Heart left ventricle (tissue), 16 donors: ENCODE measurements around the gene LRRC52. TPM values are rescaled to one million over a fixed set of nuclear protein-coding genes. Genes with fewer than 3 reads are reported as not detected.

Experiments used
- ATAC-seq, 4 donors: fragments of 200-7000 bp; cut with Tn5 transposase; one replicate each; pipeline ENCODE4 v1.9.1; 2020 to 2022; ENCODE audit warnings: moderate library complexity in 4 of 4, mild to moderate bottlenecking in 3 of 4, moderate number of reproducible peaks in 1 of 4
- DNase-seq, 5 donors: peaks; one replicate each; pipeline ENCODE4 v3.0.0-alpha.2; 2020
- H3K27ac ChIP-seq, 12 donors: fragments of 200-600 bp; sonication (generic) in 4 of 12; one replicate each; pipeline versions ENCODE4 v1.5.0 to v1.8.0; 2016 to 2022; ENCODE audit warnings: mild to moderate bottlenecking in 2 of 12
- H3K27me3 ChIP-seq, 9 donors: fragments of 200-600 bp; sonication (generic) in 2 of 9; one replicate each; pipeline versions ENCODE4 v1.5.1 to v1.8.0; 2016 to 2022; ENCODE audit warnings: mild to moderate bottlenecking in 3 of 9
- H3K36me3 ChIP-seq, 9 donors: fragments of 200-600 bp; sonication (generic) in 2 of 9; one replicate each; pipeline versions ENCODE4 v1.5.0 to v1.8.0; 2018 to 2022; ENCODE audit warnings: mild to moderate bottlenecking in 2 of 9
- H3K4me1 ChIP-seq, 12 donors: fragments of 200-600 bp; sonication (generic) in 4 of 12; one replicate each; pipeline versions ENCODE4 v1.5.0 to v1.8.0; 2016 to 2022; ENCODE audit warnings: mild to moderate bottlenecking in 3 of 12
- H3K4me3 ChIP-seq, 12 donors: fragments of 200-600 bp; sonication (generic) in 4 of 12; one replicate each; pipeline versions ENCODE4 v1.5.0 to v1.8.0; 2017 to 2022; ENCODE audit warnings: mild to moderate bottlenecking in 9 of 12, moderate library complexity in 4 of 12
- H3K9me3 ChIP-seq, 12 donors: fragments of 200-600 bp; sonication (generic) in 4 of 12; one replicate each; pipeline versions ENCODE4 v1.5.0 to v1.8.0; 2016 to 2022; ENCODE audit warnings: mild to moderate bottlenecking in 1 of 12
- CTCF ChIP-seq, 12 donors: fragments of 200-600 bp; sonication (generic) in 4 of 12; IDR thresholded peaks; one replicate each; pipeline versions ENCODE4 v1.5.0 to v1.8.0; 2018 to 2022; ENCODE audit warnings: antibody characterized with exemption in 12 of 12, mild to moderate bottlenecking in 5 of 12
- POLR2A ChIP-seq, 2 donors: fragments of 450-650 bp; IDR thresholded peaks; one replicate each; pipeline ENCODE4 v1.6.1; 2017; ENCODE audit warnings: antibody characterized with exemption in 2 of 2, mild to moderate bottlenecking in 2 of 2, moderate library complexity in 2 of 2
- WGBS, 4 donors: extraction: QIAGEN DNeasy Blood & Tissue Kit in 2 of 4; methylation state at CpG; one replicate each; pipeline versions ENCODE4 v1.1.5 to v1.1.7; 2013 to 2018; 5-methylcytosine and 5-hydroxymethylcytosine counted together
- intact Hi-C, 10 donors: fragments of 100-400 bp; cut with DNase I; formaldehyde crosslinking; loops; one replicate each; pipeline versions ENCODE4 v1.11.1 to v1.14.2; 2022
- long read RNA-seq, 3 donors: library from polyadenylated mRNA; unstranded; transcript quantifications; one replicate each; pipeline ENCODE4 v2.0.0, GENCODE V29; 2020 to 2021
- polyA plus RNA-seq, 2 donors: library from polyadenylated mRNA; stranded (reverse); fragments of 200-250 nt; gene quantifications; one replicate each; pipeline ENCODE4 v1.2.3, GENCODE V29; 2013
- total RNA-seq, 9 donors: library from RNA; depleted of rRNA in 2 of 9; stranded (reverse); fragments of >200 nt in 2 of 9; fragmentation: NEBNext Ultra II Directional in 3 of 9; extraction: Animal tissue kit (Norgen Biotek cat#: 25700) in 3 of 9; gene quantifications; one replicate each; pipeline versions ENCODE4 v1.1.0 to v1.2.4, GENCODE V29; 2016 to 2023
- donor health status: ischemic (EF 13 %, LVEDD 7.1; RV severe dilation, severe dysfunction).
- donor health status: healthy with polysubstance abuse.
- donor health status: DM: no; HTN: yes; CAD: no.
- donor health status: DM: no; HTN: no; CAD: no.
- donor health status: ischemic (EF 25% LVEDD 6.9; RV normal size, moderate dysfunction).
- donor health status: ischemic (EF 25% LVEDD 5.7; RV mildly dilated, moderate dysfunction).
- donor health status: healthy.
- donor health status: DM: yes; HTN: yes; CAD: no.
- donor health status: ischemic (EF 35%, LVEDD 5.7; RV mildly dilated, moderate dysfunction).
- donor health status: nonischemic (EF 11% LVEDD 7.7; RV severe dilation, severe dysfunction).
- donor health status: DM: yes; HTN: yes; CAD: no.
- donor health status: PGD.
- donor health status: ischemic (EF 29% LVEDD 5.4; RV normal size, mild dysfunction).
- donor health status: nonischemic (EF 23%, LVEDD 6.1; RV moderate dilation, normal function).

LRRC52 gene
- total RNA-seq (1 to 10 TPM in 1 of 9 donors, under 1 TPM in 4, not detected in 4; 0.17 to 1.0 (median 0.44) TPM), polyA plus RNA-seq (under 1 TPM; 0.12 to 0.15 TPM)
- long read RNA-seq, donor 1 = 0 reads
- long read RNA-seq, donor 2, partial matches to known transcripts = 0 of 1 reads
- long read RNA-seq, donor 2, other reads (novel, unspliced or antisense) = 1 of 1 reads
- long read RNA-seq, donor 3 = 0 reads

- ATAC-seq (peak; percentile 87 to 92 (median 90)), DNase-seq (peak; percentile 79 to 93 (median 87))
- peak within 1 kb of the TSS in 10 of 12 donors; percentile 13 to 80 (median 68) for H3K27ac ChIP-seq
- intact Hi-C loops = loop anchor here in 5 of 10 donors (5.0 to 10.0 kb wide), 4 partner anchors 56 to 136 kb away; no protein-coding TSS in a partner anchor
- peaks cover 0 to 48% (median 22%) of the 10 kb centered on the region in 12 donors for H3K4me1 ChIP-seq
- no peaks in the 10 kb centered on the region for H3K9me3 ChIP-seq
- no peaks in the 10 kb centered on the region for H3K36me3 ChIP-seq
- peak within 1 kb of the TSS in 1 of 12 donors; percentile 6 for H3K4me3 ChIP-seq
- peaks cover 0 to 5% (median 0%) of the 10 kb centered on the region in 9 donors for H3K27me3 ChIP-seq
- WGBS, 4 donors = 9 to 15% (median 11%) methylated on average over 11 to 12 of the region's 12 CpGs
- TF ChIP-seq POLR2A (IDR thresholded peaks at IDR 0.05) = no peak
- TF ChIP-seq CTCF (IDR thresholded peaks at IDR 0.05) = peak in 4 of 12 donors; percentile 35 to 60 (median 43)
Observed at GRCh38 chr1:165543532-165544438, at the start of gene LRRC52. LRRC52 (plus strand) TSS chr1:165544000; CDS start chr1:165544297, 297 bp downstream.

- Histone ChIP-seq H3K27ac (no peak overlapping the region), H3K27me3 (no peaks in the 10 kb centered on the region), H3K4me1 (peaks cover 0 to 22% (median 5%) of the 10 kb centered on the region in 12 donors), H3K9me3 (no peaks in the 10 kb centered on the region), H3K4me3 (no peak overlapping the region), H3K36me3 (no peaks in the 10 kb centered on the region)
- DNase-seq = no peak
- intact Hi-C loops = loop anchor here in 2 of 10 donors (5.0 kb wide), 3 partner anchors 48 to 88 kb away; partner anchors contain the start of gene RXRG (in 1 of the 2)
- WGBS, 4 donors = 60 to 73% (median 68%) methylated on average over 5 of the region's 5 CpGs
- TF ChIP-seq POLR2A (IDR thresholded peaks at IDR 0.05) (no peak), CTCF (IDR thresholded peaks at IDR 0.05) (no peak)
- no peak for ATAC-seq
Observed at GRCh38 chr1:165494949-165495857, 48.6 kb upstream of the LRRC52 start.

GRCh38 chr1:165495858-165496205 lies 48.0 kb upstream of the LRRC52 start:
- Histone ChIP-seq H3K9me3 (no peaks in the 10 kb centered on the region), H3K4me1 (peaks cover 0 to 15% (median 2%) of the 10 kb centered on the region in 12 donors), H3K27me3 (no peaks in the 10 kb centered on the region), H3K36me3 (no peaks in the 10 kb centered on the region), H3K27ac (peak overlapping the region in 1 of 12 donors; percentile 49), H3K4me3 (no peak overlapping the region)
- TF ChIP-seq POLR2A (IDR thresholded peaks at IDR 0.05) (no peak), CTCF (IDR thresholded peaks at IDR 0.05) (no peak)
- DNase-seq = no peak
- intact Hi-C loops = loop anchor here in 1 of 10 donors (5.0 kb wide), 1 partner anchor 89 kb away; no protein-coding TSS in a partner anchor
- ATAC-seq = no peak
- 70 to 82% (median 75%) methylated on average over 3 of the region's 3 CpGs for WGBS, 4 donors
